Measurements from ENCODE around the gene SEC14L5.

DNA sequence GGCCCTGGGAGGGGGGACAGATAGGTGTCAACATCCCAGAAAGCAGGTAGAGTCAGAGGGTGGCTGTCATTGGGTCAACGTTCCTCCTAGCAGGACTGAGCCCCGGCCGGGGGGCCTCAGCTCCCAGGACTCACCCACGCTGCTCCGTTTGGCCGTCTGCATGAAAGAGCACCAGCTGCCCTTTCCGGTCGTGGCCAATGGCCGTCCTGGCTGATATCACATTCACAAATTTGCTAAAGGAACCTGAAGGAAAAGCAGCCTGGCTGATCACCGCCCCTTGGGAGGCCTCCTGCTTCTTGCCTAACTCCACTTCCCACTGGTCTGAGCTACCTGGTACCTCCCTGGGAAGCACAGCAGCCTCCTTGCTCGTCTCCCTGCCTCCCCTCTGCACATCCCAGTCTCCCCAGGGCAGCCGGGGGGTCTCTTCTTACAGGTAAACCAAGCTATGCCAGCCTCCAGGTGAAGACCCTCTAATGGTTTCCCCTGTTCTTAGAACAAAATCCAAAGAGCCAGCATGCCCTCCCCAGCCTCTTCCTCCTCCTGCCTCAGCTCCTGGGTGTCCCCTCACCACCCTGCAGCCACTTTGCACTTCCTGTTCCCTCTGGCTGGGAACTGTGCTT, 72.2 kb downstream of the SEC14L5 start:
- no peak for TF ChIP-seq GATA2 (IDR thresholded peaks at IDR 0.05; ENCODE audit: low read depth, low read length)
- no peak for TF ChIP-seq GATA3 (IDR thresholded peaks at IDR 0.05; ENCODE audit: low read depth, low read length)
